Thyroid gland (tissue), 4 donors: Measurements from ENCODE around the gene TAAR5. TPM values are rescaled to one million over a fixed set of nuclear protein-coding genes. Genes with fewer than 3 reads are reported as not detected.

Experiments used
- DNase-seq, 2 donors: peaks; one replicate each; pipeline ENCODE4 v3.0.0-alpha.2; 2019
- H3K27ac ChIP-seq, 3 donors: fragments of 200-600 bp; sonication (generic); 1 replicate in 2 of 3; 2 replicates in 1 of 3; pipeline ENCODE4 v1.5.1; 2016 to 2019; ENCODE audit warnings: mild to moderate bottlenecking in 1 of 3, moderate library complexity in 1 of 3
- H3K27me3 ChIP-seq: fragments of 200-600 bp; sonication (generic); one replicate; pipeline ENCODE4 v1.5.1; 2019
- H3K36me3 ChIP-seq, 2 donors: fragments of 200-600 bp; sonication (generic); one replicate each; pipeline ENCODE4 v1.5.1; 2016 to 2019
- H3K4me1 ChIP-seq, 2 donors: fragments of 200-600 bp; sonication (generic); one replicate each; pipeline ENCODE4 v1.5.1; 2017 to 2019
- H3K4me3 ChIP-seq, 3 donors: fragments of 200-600 bp; sonication (generic); replicated peaks in 1 of 3; 1 replicate in 2 of 3; 2 replicates in 1 of 3; pipeline ENCODE4 v1.5.1; 2016; ENCODE audit warnings: mild to moderate bottlenecking in 1 of 3
- H3K9me3 ChIP-seq: fragments of 200-600 bp; sonication (generic); one replicate; pipeline ENCODE4 v1.5.1; 2017
- CTCF ChIP-seq, 6 experiments: fragments of 200-600 bp in 3 of 6; fragments of 450-650 bp in 3 of 6; sonication (generic) in 3 of 6; IDR thresholded peaks; one replicate each; pipeline ENCODE4 v1.5.1; 2016 to 2019; ENCODE audit warnings: antibody characterized with exemption in 6 of 6, mild to moderate bottlenecking in 2 of 6, inconsistent platforms in 1 of 6, moderate library complexity in 1 of 6
- POLR2A ChIP-seq, 2 donors: fragments of 450-650 bp; IDR thresholded peaks; one replicate each; pipeline ENCODE4 v1.6.1; 2017; ENCODE audit warnings: antibody characterized with exemption in 2 of 2, mild to moderate bottlenecking in 2 of 2, moderate library complexity in 1 of 2
- WGBS, 2 donors: methylation state at CpG; one replicate each; pipeline ENCODE4 v1.1.5; 2017; 5-methylcytosine and 5-hydroxymethylcytosine counted together
- intact Hi-C: fragments of 100-400 bp; cut with DNase I; formaldehyde crosslinking; loops from one replicate; pipeline ENCODE4 v1.15.1; 2023
- small RNA-seq: library from RNA; depleted of rRNA; stranded (forward); fragments of <200 nt; gene quantifications from one replicate; pipeline ENCODE3, GENCODE V24; 2016
- total RNA-seq, 4 donors: library from RNA; depleted of rRNA; stranded (reverse); fragments of >200 nt; gene quantifications; one replicate each; pipeline ENCODE4 v1.2.3, GENCODE V29; 2016

TAAR5 gene
- total RNA-seq, 4 donors from 2014 or later, result not detected

GRCh38 chr6:132552372-132552771 is 37.2 kb downstream of the TAAR5 start, which contains the start of gene TAAR8:
TAAR8 (plus strand) TSS chr6:132552672; CDS start chr6:132552693, 21 bp downstream.
- H3K9me3 ChIP-seq, result no peaks in the 10 kb centered on the region
- 95 to 96% methylated on average over 2 of the region's 2 CpGs for WGBS, 2 donors
- no peak within 1 kb of the TSS for H3K27ac ChIP-seq
- no peak within 1 kb of the TSS for H3K4me3 ChIP-seq
- no peak for DNase-seq
- no peak for TF ChIP-seq POLR2A (IDR thresholded peaks at IDR 0.05)
- no peak for TF ChIP-seq CTCF (IDR thresholded peaks at IDR 0.05)
- no peaks in the 10 kb centered on the region for H3K4me1 ChIP-seq
- intact Hi-C loops, result no loop called here
- no peaks in the 10 kb centered on the region for H3K36me3 ChIP-seq
- H3K27me3 ChIP-seq, result no peaks in the 10 kb centered on the region

GRCh38 chr6:132551214-132551613 is 38.3 kb downstream of the TAAR5 start:
- no peak overlapping the region for H3K27ac ChIP-seq
- DNase-seq, result no peak
- no peaks in the 10 kb centered on the region for H3K27me3 ChIP-seq
- no peak overlapping the region for H3K4me3 ChIP-seq
- whole genome bisulfite sequencing, 2 donors, result 76 to 85% methylated on average over 4 of the region's 4 CpGs
- TF ChIP-seq CTCF (IDR thresholded peaks at IDR 0.05) (no peak), POLR2A (IDR thresholded peaks at IDR 0.05) (no peak)
- H3K4me1 ChIP-seq, result no peaks in the 10 kb centered on the region
- no peaks in the 10 kb centered on the region for H3K36me3 ChIP-seq
- intact Hi-C loops, result no loop called here
- no peaks in the 10 kb centered on the region for H3K9me3 ChIP-seq

GRCh38 chr6:132548746-132549463 is 40.6 kb downstream of the TAAR5 start:
- no peak for TF ChIP-seq POLR2A (IDR thresholded peaks at IDR 0.05)
- TF ChIP-seq CTCF (IDR thresholded peaks at IDR 0.05), result no peak
- Histone ChIP-seq H3K27ac (no peak overlapping the region), H3K9me3 (no peaks in the 10 kb centered on the region), H3K36me3 (no peaks in the 10 kb centered on the region), H3K27me3 (no peaks in the 10 kb centered on the region), H3K4me1 (no peaks in the 10 kb centered on the region), H3K4me3 (no peak overlapping the region)
- WGBS, 2 donors, result 84 to 91% methylated on average over 4 of the region's 4 CpGs
- DNase-seq, result no peak
- intact Hi-C loops, result no loop called here

- no peak for DNase-seq
- H3K36me3 ChIP-seq, result no peaks in the 10 kb centered on the region
- no peak overlapping the region for H3K4me3 ChIP-seq
- H3K27ac ChIP-seq, result no peak overlapping the region
- no peaks in the 10 kb centered on the region for H3K9me3 ChIP-seq
- H3K4me1 ChIP-seq, result no peaks in the 10 kb centered on the region
- no peak for TF ChIP-seq CTCF (IDR thresholded peaks at IDR 0.05)
- no peak for TF ChIP-seq POLR2A (IDR thresholded peaks at IDR 0.05)
- H3K27me3 ChIP-seq, result no peaks in the 10 kb centered on the region
- intact Hi-C loops, result no loop called here
These were observed 44.7 kb downstream of the TAAR5 start for GRCh38 chr6:132544826-132545225.

Small RNA genes within 50 kb of the gene (small RNA-seq; reads per million reads assigned to genes)
- not detected for gene TAAR7P

Other genes starting within 250 kb of the TAAR5 start
- 1 to 10 TPM; 1.3 to 3.8 (median 1.5) TPM for gene MOXD1, start 188.3 kb downstream of the TAAR5 start, total RNA-seq
- 10 to 100 TPM; 45.7 to 70.6 (median 53.2) TPM for gene STX7, start 76.6 kb downstream of the TAAR5 start, total RNA-seq
- gene TAAR9, start 51.5 kb downstream of the TAAR5 start, total RNA-seq, result not detected
- gene TAAR8, start 37.1 kb downstream of the TAAR5 start, total RNA-seq, result not detected
- gene TAAR6, start 19.4 kb downstream of the TAAR5 start, total RNA-seq, result not detected
- gene TAAR2, start 34.5 kb upstream of the TAAR5 start, total RNA-seq, result not detected
- not detected for gene TAAR1, start 69.4 kb upstream of the TAAR5 start, total RNA-seq
- 1 to 10 TPM in 1 of 4 donors, under 1 TPM in 3; 0.46 to 5.8 (median 0.76) TPM for gene VNN1, start 124.3 kb upstream of the TAAR5 start, total RNA-seq
- gene VNN2, start 168.2 kb upstream of the TAAR5 start, total RNA-seq, result 1 to 10 TPM in 2 of 4 donors, under 1 TPM in 1, not detected in 1; 0.78 to 4.0 (median 1.2) TPM
- 10 to 100 TPM; 18.0 to 25.8 (median 23.5) TPM for gene SLC18B1, start 208.9 kb upstream of the TAAR5 start, total RNA-seq
- 1,000 to 10,000 TPM in 3 of 4 donors, 100 to 1,000 TPM in 1; 790 to 1,916 (median 1,660) TPM for gene RPS12, start 224.8 kb upstream of the TAAR5 start, total RNA-seq